Gastrocnemius medialis (tissue), 4 donors: Measurements from ENCODE around the gene PAPOLG. TPM values are rescaled to one million over a fixed set of nuclear protein-coding genes. Genes with fewer than 3 reads are reported as not detected.
A peak's percentile ranks its signal among the peaks of the same experiment; 100 is the strongest.

Source experiments
- ATAC-seq, 2 donors: fragments of 150-250 bp; one replicate each; pipeline ENCODE4 v1.9.1; 2016
- DNase-seq, 2 donors: peaks; one replicate each; pipeline ENCODE4 v3.0.0-alpha.2; 2019
- H3K27ac ChIP-seq, 4 donors: fragments of 200-600 bp; sonication (generic); 1 replicate in 1 of 4; 2 replicates in 3 of 4; pipeline ENCODE4 v1.5.1; 2016 to 2018; ENCODE audit warnings: mild to moderate bottlenecking in 2 of 4, moderate library complexity in 1 of 4
- H3K27me3 ChIP-seq, 3 donors: fragments of 200-600 bp; sonication (generic) in 2 of 3; 1 replicate in 1 of 3; 2 replicates in 2 of 3; pipeline versions ENCODE4 v1.5.1 to v1.6.0; 2016 to 2019; ENCODE audit warnings: mild to moderate bottlenecking in 1 of 3, moderate library complexity in 1 of 3
- H3K36me3 ChIP-seq, 2 donors: fragments of 200-600 bp; sonication (generic) in 1 of 2; one replicate each; pipeline ENCODE4 v1.5.1; 2017 to 2018
- H3K4me1 ChIP-seq, 2 donors: fragments of 200-600 bp; sonication (generic) in 1 of 2; one replicate each; pipeline ENCODE4 v1.5.1; 2016 to 2017; ENCODE audit warnings: mild to moderate bottlenecking in 2 of 2
- H3K4me3 ChIP-seq, 4 donors: fragments of 200-600 bp; sonication (generic) in 3 of 4; 1 replicate in 1 of 4; 2 replicates in 3 of 4; pipeline ENCODE4 v1.5.1; 2016 to 2019; ENCODE audit warnings: mild to moderate bottlenecking in 2 of 4
- H3K9me3 ChIP-seq, 3 donors: fragments of 200-600 bp; sonication (generic) in 2 of 3; 1 replicate in 1 of 3; 2 replicates in 2 of 3; pipeline ENCODE4 v1.5.1; 2016 to 2019
- CTCF ChIP-seq, 5 experiments: fragments of 450-650 bp in 3 of 5; fragments of 200-600 bp in 2 of 5; sonication (generic) in 2 of 5; IDR thresholded peaks in 4 of 5; conservative IDR thresholded peaks in 1 of 5; 1 replicate in 4 of 5; 2 replicates in 1 of 5; pipeline ENCODE4 v1.5.1; 2016 to 2019; ENCODE audit warnings: antibody characterized with exemption in 5 of 5, mild to moderate bottlenecking in 3 of 5, moderate library complexity in 3 of 5
- POLR2A ChIP-seq, 2 donors: fragments of 450-650 bp; IDR thresholded peaks; one replicate each; pipeline ENCODE4 v1.6.1; 2017; ENCODE audit warnings: antibody characterized with exemption in 2 of 2, mild to moderate bottlenecking in 2 of 2, moderate library complexity in 2 of 2
- in situ Hi-C, 4 donors: fragments of 200-750 bp; cut with MboI; loops; one replicate each; pipeline versions ENCODE4 v1.15.0 to v1.8.0; 2017; ENCODE audit warnings: low sequenced_read_pairs in 4 of 4
- intact Hi-C: fragments of 100-400 bp; cut with DNase I; formaldehyde crosslinking; loops from one replicate; pipeline ENCODE4 v1.15.1; 2023; ENCODE audit warnings: low total_unique reads
- total RNA-seq, 4 donors: library from RNA; depleted of rRNA; stranded (reverse); fragments of >200 nt; gene quantifications; one replicate each; pipeline versions ENCODE4 v1.1.0 to v1.2.3, GENCODE V29; 2016

The PAPOLG gene
- total RNA-seq, 4 donors from 2014 or later = 8.4 to 13.6 (median 9.6) TPM

GRCh38 chr2:60742419-60742818 lies 13.6 kb upstream of the PAPOLG start:
- DNase-seq (no peak), ATAC-seq (no peak)
- Histone ChIP-seq H3K4me1 (no peaks in the 10 kb centered on the region), H3K27ac (no peak overlapping the region), H3K36me3 (no peaks in the 10 kb centered on the region), H3K9me3 (no peaks in the 10 kb centered on the region), H3K4me3 (no peak overlapping the region), H3K27me3 (peaks cover 9 to 20% (median 10%) of the 10 kb centered on the region in 3 donors)
- intact Hi-C loops (no loop called here), in situ Hi-C loops (no loop called here)
- TF ChIP-seq POLR2A (IDR thresholded peaks at IDR 0.05) (no peak), CTCF (IDR thresholded peaks at IDR 0.05 in 4 of 5, conservative IDR thresholded peaks at IDR 0.05 in 1 of 5) (no peak)

GRCh38 chr2:60745330-60745729 lies 10.7 kb upstream of the PAPOLG start:
- no peak for ATAC-seq
- H3K36me3 ChIP-seq = no peaks in the 10 kb centered on the region
- H3K27me3 ChIP-seq = peaks cover 0 to 2% (median 0%) of the 10 kb centered on the region in 3 donors
- no peak overlapping the region for H3K4me3 ChIP-seq
- DNase-seq = no peak
- H3K9me3 ChIP-seq = no peaks in the 10 kb centered on the region
- intact Hi-C loops = no loop called here
- no peak overlapping the region for H3K27ac ChIP-seq
- in situ Hi-C loops = no loop called here
- no peak for TF ChIP-seq CTCF (IDR thresholded peaks at IDR 0.05 in 4 of 5, conservative IDR thresholded peaks at IDR 0.05 in 1 of 5)
- TF ChIP-seq POLR2A (IDR thresholded peaks at IDR 0.05) = no peak
- H3K4me1 ChIP-seq = no peaks in the 10 kb centered on the region

- Histone ChIP-seq H3K4me1 (no peaks in the 10 kb centered on the region), H3K27me3 (no peaks in the 10 kb centered on the region), H3K36me3 (no peaks in the 10 kb centered on the region), H3K4me3 (no peak overlapping the region), H3K9me3 (no peaks in the 10 kb centered on the region), H3K27ac (no peak overlapping the region)
- in situ Hi-C loops (no loop called here), intact Hi-C loops (no loop called here)
- no peak for ATAC-seq
- TF ChIP-seq POLR2A (IDR thresholded peaks at IDR 0.05) (no peak), CTCF (IDR thresholded peaks at IDR 0.05 in 4 of 5, conservative IDR thresholded peaks at IDR 0.05 in 1 of 5) (no peak)
- no peak for DNase-seq
Observed at GRCh38 chr2:60745761-60746160, 10.3 kb upstream of the PAPOLG start.

- TF ChIP-seq POLR2A (IDR thresholded peaks at IDR 0.05) (no peak), CTCF (IDR thresholded peaks at IDR 0.05 in 4 of 5, conservative IDR thresholded peaks at IDR 0.05 in 1 of 5) (no peak)
- in situ Hi-C loops = no loop called here
- Histone ChIP-seq H3K27ac (no peak overlapping the region), H3K4me3 (no peak overlapping the region), H3K36me3 (no peaks in the 10 kb centered on the region), H3K4me1 (no peaks in the 10 kb centered on the region), H3K27me3 (no peaks in the 10 kb centered on the region), H3K9me3 (no peaks in the 10 kb centered on the region)
- intact Hi-C loops = no loop called here
- DNase-seq = no peak
- peak in 1 of 2 donors; percentile 47 for ATAC-seq
Observed at GRCh38 chr2:60746318-60746717, 9.8 kb upstream of the PAPOLG start.

- no peak overlapping the region for H3K27ac ChIP-seq
- no peak for ATAC-seq
- in situ Hi-C loops = loop anchor here in 1 of 4 donors (25.0 kb wide), 1 partner anchor 1128 kb away; the partner anchor contains the start of gene CCT4
- H3K36me3 ChIP-seq = peaks cover 2 to 49% of the 10 kb centered on the region in 2 donors
- peaks cover 10 to 14% of the 10 kb centered on the region in 2 donors for H3K4me1 ChIP-seq
- no peak for DNase-seq
- TF ChIP-seq POLR2A (IDR thresholded peaks at IDR 0.05) (no peak), CTCF (IDR thresholded peaks at IDR 0.05 in 4 of 5, conservative IDR thresholded peaks at IDR 0.05 in 1 of 5) (no peak)
- intact Hi-C loops = loop anchor here (5.0 kb wide), 1 partner anchor 1128 kb away; the partner anchor contains the start of gene CCT4
- H3K27me3 ChIP-seq = no peaks in the 10 kb centered on the region
- H3K4me3 ChIP-seq = no peak overlapping the region
- no peaks in the 10 kb centered on the region for H3K9me3 ChIP-seq
Observed at GRCh38 chr2:60759654-60760053, 3.6 kb downstream of the PAPOLG start.
